ENCODE data around the gene CRELD2. TPM values are rescaled to one million over a fixed set of nuclear protein-coding genes. Genes with fewer than 3 reads are reported as not detected.

The CRELD2 gene
- total and polyA plus RNA-seq, 2 of the 13 experiments (the other 11 are each of a cell fraction or from before 2014, with no cell fraction given) = 17.2 to 44.7 TPM

DNA sequence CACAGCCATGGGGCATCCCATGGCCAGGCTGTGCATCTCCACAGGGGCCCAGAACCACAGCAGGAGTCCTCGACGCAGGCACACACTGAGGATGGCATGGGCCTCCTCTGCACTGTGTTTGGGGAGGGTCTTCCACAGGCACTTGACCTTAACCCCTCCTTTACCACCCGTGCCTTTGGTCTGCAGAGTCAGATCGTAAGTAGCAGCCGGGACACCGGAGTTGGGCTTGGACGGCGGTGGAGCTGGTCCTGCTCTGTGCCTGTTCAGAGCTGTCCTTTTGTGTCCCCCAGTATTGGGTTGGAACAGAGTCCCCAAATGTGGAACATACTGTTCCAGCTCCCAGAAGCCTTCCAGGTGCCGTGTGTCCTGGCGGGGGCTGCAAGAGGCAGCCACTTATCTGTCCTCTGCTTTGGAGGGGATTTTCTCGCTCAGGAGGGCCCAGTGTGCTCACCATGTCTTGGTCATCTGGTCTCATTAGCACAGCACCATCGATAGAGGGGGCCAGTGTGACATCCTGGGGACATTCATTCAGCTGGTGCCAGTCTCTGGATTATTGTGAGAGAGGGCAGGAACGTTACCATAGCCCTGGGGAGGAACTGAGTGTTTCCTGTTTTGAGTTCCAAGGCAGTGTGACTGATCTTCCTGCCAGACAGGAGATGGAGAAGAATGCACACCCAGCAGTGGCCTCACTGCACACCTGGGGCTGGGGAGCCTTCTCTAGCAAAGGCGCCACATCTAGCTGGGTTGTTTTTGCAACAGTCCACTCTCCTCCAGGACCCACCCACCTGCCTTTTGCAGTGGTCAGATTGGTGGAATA lies 12.4 kb downstream of the CRELD2 start (continued):
- TF ChIP-seq BCL6 (CRISPR knock-in tag; IDR thresholded peaks at IDR 0.05) (0 out of 2 replicates have a peak, but pooled peaks have one; percentile 29), ZNF251 (CRISPR knock-in tag; IDR thresholded peaks at IDR 0.05) (no peak), ZNF333 (CRISPR knock-in tag; IDR thresholded peaks at IDR 0.05; ENCODE audit: borderline replicate concordance) (no peak), SP140L (CRISPR knock-in tag; IDR thresholded peaks at IDR 0.05; ENCODE audit: borderline replicate concordance) (no peak), ZBTB42 (CRISPR knock-in tag; IDR thresholded peaks at IDR 0.05) (no peak), SP4 (CRISPR knock-in tag; IDR thresholded peaks at IDR 0.05) (no peak), ARNT (IDR thresholded peaks at IDR 0.05) (no peak), ZNF484 (CRISPR knock-in tag; IDR thresholded peaks at IDR 0.05; ENCODE audit: borderline replicate concordance, low read depth) (no peak), NFYC (CRISPR knock-in tag; IDR thresholded peaks at IDR 0.05) (no peak), SYNCRIP (IDR thresholded peaks at IDR 0.05; ENCODE audit: insufficient read depth, low read depth, low read length) (no peak), MEIS1 (CRISPR knock-in tag; IDR thresholded peaks at IDR 0.05; ENCODE audit: borderline replicate concordance) (no peak), MAFF (IDR thresholded peaks at IDR 0.05; ENCODE audit: low read depth, low read length) (no peak), CENPX (CRISPR knock-in tag; IDR thresholded peaks at IDR 0.05) (no peak), ZSCAN9 (CRISPR knock-in tag; IDR thresholded peaks at IDR 0.05; ENCODE audit: borderline replicate concordance) (0 out of 2 replicates have a peak, but pooled peaks have one; percentile 24), ZNF629 (CRISPR knock-in tag; conservative IDR thresholded peaks at IDR 0.05) (no peak), ZSCAN21 (CRISPR knock-in tag; IDR thresholded peaks at IDR 0.05; ENCODE audit: borderline replicate concordance) (no peak), ZFP37 (CRISPR knock-in tag; IDR thresholded peaks at IDR 0.05; ENCODE audit: borderline replicate concordance) (no peak), POLR2A (IDR thresholded peaks at IDR 0.05; ENCODE audit: insufficient read depth in 1 of 2, low read depth in 2 of 2, low read length in 2 of 2) (no peak)
- TF ChIP-seq, protein P1, sequence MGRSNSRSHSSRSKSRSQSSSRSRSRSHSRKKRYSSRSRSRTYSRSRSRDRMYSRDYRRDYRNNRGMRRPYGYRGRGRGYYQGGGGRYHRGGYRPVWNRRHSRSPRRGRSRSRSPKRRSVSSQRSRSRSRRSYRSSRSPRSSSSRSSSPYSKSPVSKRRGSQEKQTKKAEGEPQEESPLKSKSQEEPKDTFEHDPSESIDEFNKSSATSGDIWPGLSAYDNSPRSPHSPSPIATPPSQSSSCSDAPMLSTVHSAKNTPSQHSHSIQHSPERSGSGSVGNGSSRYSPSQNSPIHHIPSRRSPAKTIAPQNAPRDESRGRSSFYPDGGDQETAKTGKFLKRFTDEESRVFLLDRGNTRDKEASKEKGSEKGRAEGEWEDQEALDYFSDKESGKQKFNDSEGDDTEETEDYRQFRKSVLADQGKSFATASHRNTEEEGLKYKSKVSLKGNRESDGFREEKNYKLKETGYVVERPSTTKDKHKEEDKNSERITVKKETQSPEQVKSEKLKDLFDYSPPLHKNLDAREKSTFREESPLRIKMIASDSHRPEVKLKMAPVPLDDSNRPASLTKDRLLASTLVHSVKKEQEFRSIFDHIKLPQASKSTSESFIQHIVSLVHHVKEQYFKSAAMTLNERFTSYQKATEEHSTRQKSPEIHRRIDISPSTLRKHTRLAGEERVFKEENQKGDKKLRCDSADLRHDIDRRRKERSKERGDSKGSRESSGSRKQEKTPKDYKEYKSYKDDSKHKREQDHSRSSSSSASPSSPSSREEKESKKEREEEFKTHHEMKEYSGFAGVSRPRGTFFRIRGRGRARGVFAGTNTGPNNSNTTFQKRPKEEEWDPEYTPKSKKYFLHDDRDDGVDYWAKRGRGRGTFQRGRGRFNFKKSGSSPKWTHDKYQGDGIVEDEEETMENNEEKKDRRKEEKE (IDR thresholded peaks at IDR 0.05) = no peak
- TF ChIP-seq, protein P2, sequence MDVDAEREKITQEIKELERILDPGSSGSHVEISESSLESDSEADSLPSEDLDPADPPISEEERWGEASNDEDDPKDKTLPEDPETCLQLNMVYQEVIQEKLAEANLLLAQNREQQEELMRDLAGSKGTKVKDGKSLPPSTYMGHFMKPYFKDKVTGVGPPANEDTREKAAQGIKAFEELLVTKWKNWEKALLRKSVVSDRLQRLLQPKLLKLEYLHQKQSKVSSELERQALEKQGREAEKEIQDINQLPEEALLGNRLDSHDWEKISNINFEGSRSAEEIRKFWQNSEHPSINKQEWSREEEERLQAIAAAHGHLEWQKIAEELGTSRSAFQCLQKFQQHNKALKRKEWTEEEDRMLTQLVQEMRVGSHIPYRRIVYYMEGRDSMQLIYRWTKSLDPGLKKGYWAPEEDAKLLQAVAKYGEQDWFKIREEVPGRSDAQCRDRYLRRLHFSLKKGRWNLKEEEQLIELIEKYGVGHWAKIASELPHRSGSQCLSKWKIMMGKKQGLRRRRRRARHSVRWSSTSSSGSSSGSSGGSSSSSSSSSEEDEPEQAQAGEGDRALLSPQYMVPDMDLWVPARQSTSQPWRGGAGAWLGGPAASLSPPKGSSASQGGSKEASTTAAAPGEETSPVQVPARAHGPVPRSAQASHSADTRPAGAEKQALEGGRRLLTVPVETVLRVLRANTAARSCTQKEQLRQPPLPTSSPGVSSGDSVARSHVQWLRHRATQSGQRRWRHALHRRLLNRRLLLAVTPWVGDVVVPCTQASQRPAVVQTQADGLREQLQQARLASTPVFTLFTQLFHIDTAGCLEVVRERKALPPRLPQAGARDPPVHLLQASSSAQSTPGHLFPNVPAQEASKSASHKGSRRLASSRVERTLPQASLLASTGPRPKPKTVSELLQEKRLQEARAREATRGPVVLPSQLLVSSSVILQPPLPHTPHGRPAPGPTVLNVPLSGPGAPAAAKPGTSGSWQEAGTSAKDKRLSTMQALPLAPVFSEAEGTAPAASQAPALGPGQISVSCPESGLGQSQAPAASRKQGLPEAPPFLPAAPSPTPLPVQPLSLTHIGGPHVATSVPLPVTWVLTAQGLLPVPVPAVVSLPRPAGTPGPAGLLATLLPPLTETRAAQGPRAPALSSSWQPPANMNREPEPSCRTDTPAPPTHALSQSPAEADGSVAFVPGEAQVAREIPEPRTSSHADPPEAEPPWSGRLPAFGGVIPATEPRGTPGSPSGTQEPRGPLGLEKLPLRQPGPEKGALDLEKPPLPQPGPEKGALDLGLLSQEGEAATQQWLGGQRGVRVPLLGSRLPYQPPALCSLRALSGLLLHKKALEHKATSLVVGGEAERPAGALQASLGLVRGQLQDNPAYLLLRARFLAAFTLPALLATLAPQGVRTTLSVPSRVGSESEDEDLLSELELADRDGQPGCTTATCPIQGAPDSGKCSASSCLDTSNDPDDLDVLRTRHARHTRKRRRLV (CRISPR knock-in tag; IDR thresholded peaks at IDR 0.05) = 0 out of 2 replicates have a peak, but pooled peaks have one; percentile 39
- TF ChIP-seq, protein P3, sequence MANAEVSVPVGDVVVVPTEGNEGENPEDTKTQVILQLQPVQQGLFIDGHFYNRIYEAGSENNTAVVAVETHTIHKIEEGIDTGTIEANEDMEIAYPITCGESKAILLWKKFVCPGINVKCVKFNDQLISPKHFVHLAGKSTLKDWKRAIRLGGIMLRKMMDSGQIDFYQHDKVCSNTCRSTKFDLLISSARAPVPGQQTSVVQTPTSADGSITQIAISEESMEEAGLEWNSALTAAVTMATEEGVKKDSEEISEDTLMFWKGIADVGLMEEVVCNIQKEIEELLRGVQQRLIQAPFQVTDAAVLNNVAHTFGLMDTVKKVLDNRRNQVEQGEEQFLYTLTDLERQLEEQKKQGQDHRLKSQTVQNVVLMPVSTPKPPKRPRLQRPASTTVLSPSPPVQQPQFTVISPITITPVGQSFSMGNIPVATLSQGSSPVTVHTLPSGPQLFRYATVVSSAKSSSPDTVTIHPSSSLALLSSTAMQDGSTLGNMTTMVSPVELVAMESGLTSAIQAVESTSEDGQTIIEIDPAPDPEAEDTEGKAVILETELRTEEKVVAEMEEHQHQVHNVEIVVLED (CRISPR knock-in tag; IDR thresholded peaks at IDR 0.05; ENCODE audit: borderline replicate concordance) = no peak

All from HepG2 (cell line).